ENCODE results near the gene DIPK2A.

GRCh38 chr3:143956838-143957237, 14.8 kb upstream of the DIPK2A start:
- TF ChIP-seq EP300 (IDR thresholded peaks at IDR 0.05): no peak
- no peak for TF ChIP-seq POLR2AphosphoS5 (IDR thresholded peaks at IDR 0.05)

Data from suprapubic skin (tissue), 4 donors.